Measurements from ENCODE around the gene BHMT2.

BHMT2 gene

GRCh38 chr5:79069488-79070349 lies at the start of gene BHMT2, which contains the start of gene DMGDH:
BHMT2 (plus strand) TSS chr5:79069767; CDS start chr5:79069783, 16 bp downstream.
DMGDH (minus strand) TSS chr5:79069674; CDS start chr5:79069620, 54 bp downstream.
- DNase-seq = no peak

GRCh38 chr5:79020861-79021561 lies 48.6 kb upstream of the BHMT2 start:
- peak; percentile 35 for DNase-seq

- DNase-seq = no peak
Observed at GRCh38 chr5:79021753-79022152, 47.8 kb upstream of the BHMT2 start.

- DNase-seq = no peak
Observed at GRCh38 chr5:79022771-79023170, 46.8 kb upstream of the BHMT2 start.

- no peak for DNase-seq
Observed at GRCh38 chr5:79023348-79023747, 46.2 kb upstream of the BHMT2 start.

- DNase-seq = no peak
Observed at GRCh38 chr5:79023947-79024346, 45.6 kb upstream of the BHMT2 start.

- peak; percentile 56 for DNase-seq
Observed at GRCh38 chr5:79025054-79025472, 44.5 kb upstream of the BHMT2 start.

- no peak for DNase-seq
Observed at GRCh38 chr5:79030663-79031484, 38.7 kb upstream of the BHMT2 start.

GRCh38 chr5:79031485-79031867 lies 38.1 kb upstream of the BHMT2 start:
- DNase-seq = no peak

- no peak for DNase-seq
Observed at GRCh38 chr5:79032031-79032695, 37.4 kb upstream of the BHMT2 start.

GRCh38 chr5:79032782-79033181 lies 36.8 kb upstream of the BHMT2 start:
- no peak for DNase-seq

GRCh38 chr5:79035237-79035636 lies 34.3 kb upstream of the BHMT2 start:
- no peak for DNase-seq

- DNase-seq = no peak
Observed at GRCh38 chr5:79036769-79037168, 32.8 kb upstream of the BHMT2 start.

GRCh38 chr5:79042188-79042587 lies 27.4 kb upstream of the BHMT2 start:
- no peak for DNase-seq

GRCh38 chr5:79047199-79047598 lies 22.4 kb upstream of the BHMT2 start:
- DNase-seq = no peak

- no peak for DNase-seq
Observed at GRCh38 chr5:79048437-79048836, 21.1 kb upstream of the BHMT2 start.

GRCh38 chr5:79050498-79050897 lies 19.1 kb upstream of the BHMT2 start:
- no peak for DNase-seq

GRCh38 chr5:79053321-79053720 lies 16.2 kb upstream of the BHMT2 start:
- no peak for DNase-seq

- no peak for DNase-seq
Observed at GRCh38 chr5:79055017-79055416, 14.6 kb upstream of the BHMT2 start.

GRCh38 chr5:79056847-79057246 lies 12.7 kb upstream of the BHMT2 start:
- no peak for DNase-seq

GRCh38 chr5:79059674-79060073 lies 9.9 kb upstream of the BHMT2 start:
- DNase-seq = no peak

GRCh38 chr5:79062436-79062835 lies 7.1 kb upstream of the BHMT2 start:
- DNase-seq = no peak

- no peak for DNase-seq
Observed at GRCh38 chr5:79070350-79070667, 742 bp downstream of the BHMT2 start.

Data from CD4-positive, alpha-beta T cell treated with Interleukin-6 for 4 hours (primary cell).